DLD1 (cell line): ENCODE measurements around the gene SLC39A11.
"Not testable (repeated sequence)": the region's sequence is repeated elsewhere in the genome, so short reads cannot be mapped to it uniquely, and the experiment has no call there.

Source experiments
- in situ Hi-C: cut with HindIII; loops from 2 replicates; pipeline ENCODE4 v1.10.0; 2017; ENCODE audit warnings: low sequenced_read_pairs

SLC39A11 gene

GRCh38 chr17:73013816-73014663 is 78.4 kb downstream of the SLC39A11 start:
- in situ Hi-C loops, result no loop called here

DNA sequence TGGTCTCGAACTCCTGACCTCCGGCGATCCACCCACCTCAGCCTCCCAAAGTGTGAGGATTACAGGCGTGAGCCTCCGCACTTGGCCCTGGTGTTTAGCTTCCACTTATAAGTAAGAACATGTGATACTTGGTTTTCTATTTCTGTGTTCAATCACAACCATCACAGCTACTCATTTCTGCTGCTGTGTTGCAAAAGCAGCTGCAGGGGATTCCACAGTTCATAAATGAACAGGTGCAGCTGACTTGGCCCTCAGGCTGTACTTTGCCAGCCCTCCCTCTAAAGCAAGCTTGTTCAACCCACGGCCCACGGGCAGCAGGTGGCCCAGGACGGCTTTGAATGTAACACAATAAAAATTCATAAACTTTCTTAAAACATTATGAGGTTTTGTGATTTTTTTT is 79.2 kb downstream of the SLC39A11 start:
- in situ Hi-C loops, result no loop called here

- in situ Hi-C loops, result no loop called here
Observed at GRCh38 chr17:73011016-73011486, 81.4 kb downstream of the SLC39A11 start.

GRCh38 chr17:73010414-73010813 is 82.1 kb downstream of the SLC39A11 start:
- in situ Hi-C loops, result no loop called here

- in situ Hi-C loops, result no loop called here
Observed at GRCh38 chr17:73007407-73007806, 85.1 kb downstream of the SLC39A11 start.

GRCh38 chr17:73005360-73005759 is 87.1 kb downstream of the SLC39A11 start:
- in situ Hi-C loops, result no loop called here

- in situ Hi-C loops, result no loop called here
Observed at GRCh38 chr17:73003487-73003886, 89.0 kb downstream of the SLC39A11 start.

DNA sequence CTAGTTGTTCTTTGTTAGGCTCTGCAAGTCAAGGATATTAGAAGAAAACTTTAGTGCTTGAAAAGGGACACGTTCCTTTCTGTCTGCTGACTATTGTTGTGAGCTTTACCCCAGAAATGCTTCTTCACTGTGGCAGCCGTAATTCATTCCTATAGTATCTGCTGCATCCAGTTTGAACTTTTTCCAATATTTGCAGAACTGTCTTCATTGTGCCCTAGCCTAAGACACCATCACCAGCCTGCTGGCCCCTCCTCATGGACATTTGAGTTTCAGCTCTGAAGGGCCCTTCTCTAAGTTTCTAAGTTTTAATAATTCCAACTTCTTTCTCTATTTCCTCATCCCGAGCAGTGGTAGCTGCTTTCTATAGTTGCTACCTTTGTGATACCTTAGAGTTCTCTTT is 91.7 kb downstream of the SLC39A11 start:
- in situ Hi-C loops, result no loop called here

- in situ Hi-C loops, result not testable (repeated sequence)
Observed at GRCh38 chr17:72999474-72999873, 93.0 kb downstream of the SLC39A11 start.

DNA sequence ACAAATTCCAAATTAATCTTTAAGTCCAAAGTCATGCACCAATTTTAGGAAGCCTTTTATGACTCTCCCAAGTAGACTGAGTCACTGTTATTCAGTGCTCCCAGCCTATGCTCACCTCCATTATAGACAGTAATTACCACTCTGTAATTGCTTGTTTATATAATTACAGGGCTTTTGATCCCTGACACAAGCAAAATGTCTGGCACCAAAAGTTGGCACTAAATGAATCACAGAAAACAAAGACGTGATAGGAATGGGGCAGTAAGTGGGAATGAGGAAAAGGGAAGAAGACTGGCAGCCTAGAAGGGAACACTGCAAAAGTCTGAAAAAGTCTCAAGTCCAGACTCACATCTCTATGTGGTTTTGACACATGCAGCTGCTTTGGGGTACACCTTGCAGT is 94.1 kb downstream of the SLC39A11 start:
- in situ Hi-C loops, result no loop called here

DNA sequence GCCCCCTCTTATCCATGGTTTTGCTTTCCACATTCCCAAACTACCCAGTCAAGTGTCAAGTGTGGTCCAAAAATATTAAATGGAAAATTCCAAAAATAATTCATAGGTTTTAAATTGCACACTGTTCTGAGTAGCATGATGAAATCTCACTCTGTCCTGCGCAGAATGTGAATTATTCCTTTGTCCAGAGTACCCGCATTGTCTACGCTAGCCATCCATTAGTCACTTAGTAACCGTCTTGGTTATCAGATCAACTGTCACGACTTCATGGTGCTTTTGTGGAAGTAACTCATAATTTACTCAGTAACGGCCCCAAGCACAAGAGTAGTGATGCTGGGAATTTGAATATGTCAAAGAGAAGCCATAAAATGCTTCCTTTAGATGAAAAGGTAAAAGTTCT is 94.9 kb downstream of the SLC39A11 start:
- in situ Hi-C loops, result no loop called here

GRCh38 chr17:72996791-72997190 is 95.7 kb downstream of the SLC39A11 start:
- in situ Hi-C loops, result no loop called here

- in situ Hi-C loops, result no loop called here
Observed at GRCh38 chr17:72995008-72995656, 97.4 kb downstream of the SLC39A11 start.

DNA sequence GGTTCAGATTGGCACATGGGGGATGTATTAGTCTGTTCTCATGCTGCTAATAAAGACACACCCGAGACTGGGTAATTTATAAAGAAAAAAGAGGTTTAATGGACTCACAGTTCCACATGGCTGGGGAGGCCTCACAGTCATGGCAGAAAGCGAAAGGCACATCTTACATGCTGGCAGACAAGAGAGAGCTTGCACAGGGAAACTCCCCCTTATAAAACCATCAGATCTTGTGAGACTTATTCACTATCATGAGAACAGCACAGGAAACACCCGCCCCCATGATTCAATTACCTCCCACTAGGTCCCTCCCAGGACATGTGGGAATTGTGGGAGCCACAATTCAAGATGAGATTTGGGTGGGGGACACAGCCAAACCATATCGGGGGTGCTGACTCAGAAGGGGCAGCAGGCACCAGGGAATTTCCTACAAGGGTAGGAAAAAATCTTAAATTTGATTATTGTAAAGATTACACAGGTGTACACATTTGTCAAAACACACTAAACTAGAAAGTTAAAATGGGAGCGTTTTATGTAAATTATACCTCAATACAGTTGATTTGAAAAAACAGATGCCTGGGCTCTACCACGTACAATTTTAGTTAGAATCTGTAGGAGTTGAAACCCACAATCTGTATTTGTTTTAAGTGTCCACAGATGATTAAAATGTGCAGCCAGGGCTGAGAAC is 99.6 kb downstream of the SLC39A11 start:
- in situ Hi-C loops, result not testable (repeated sequence)

- in situ Hi-C loops, result no loop called here
Observed at GRCh38 chr17:72991651-72992050, 100.8 kb downstream of the SLC39A11 start.

- in situ Hi-C loops, result loop anchor here (10.0 kb wide), 1 partner anchor 76 kb away; no protein-coding TSS in a partner anchor
Observed at GRCh38 chr17:72989074-72989610, 103.3 kb downstream of the SLC39A11 start.

DNA sequence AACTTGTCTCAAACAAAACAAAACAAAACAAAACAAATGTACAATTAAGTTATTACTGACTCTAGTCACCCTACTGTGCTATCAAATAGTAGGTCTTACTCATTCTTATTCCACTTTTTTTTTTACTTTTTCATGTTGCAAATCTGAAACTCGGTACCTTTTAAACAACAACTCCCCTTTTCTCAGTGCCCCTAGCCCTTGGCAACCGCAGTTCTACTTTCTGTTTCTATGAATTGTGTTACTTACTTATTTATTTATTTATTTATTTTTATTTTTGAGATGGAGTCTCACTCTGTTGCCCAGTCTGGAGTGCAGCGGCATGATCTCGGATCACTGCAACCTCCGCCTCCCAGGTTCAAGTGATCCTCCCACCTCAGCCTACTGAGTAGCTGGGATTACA is 104.0 kb downstream of the SLC39A11 start:
- in situ Hi-C loops, result loop anchor here (10.0 kb wide), 1 partner anchor 76 kb away; no protein-coding TSS in a partner anchor

GRCh38 chr17:72987166-72987565 is 105.3 kb downstream of the SLC39A11 start:
- in situ Hi-C loops, result loop anchor here (10.0 kb wide), 1 partner anchor 78 kb away; no protein-coding TSS in a partner anchor

- in situ Hi-C loops, result loop anchor here (10.0 kb wide), 1 partner anchor 79 kb away; no protein-coding TSS in a partner anchor
Observed at GRCh38 chr17:72985882-72986720, 106.4 kb downstream of the SLC39A11 start.

GRCh38 chr17:72984926-72985325 is 107.6 kb downstream of the SLC39A11 start:
- in situ Hi-C loops, result loop anchor here (10.0 kb wide), 1 partner anchor 80 kb away; no protein-coding TSS in a partner anchor
